Measurements from ENCODE around the gene BCAS1. TPM values are rescaled to one million over a fixed set of nuclear protein-coding genes. Genes with fewer than 3 reads are reported as not detected.

Gene BCAS1, protein sequence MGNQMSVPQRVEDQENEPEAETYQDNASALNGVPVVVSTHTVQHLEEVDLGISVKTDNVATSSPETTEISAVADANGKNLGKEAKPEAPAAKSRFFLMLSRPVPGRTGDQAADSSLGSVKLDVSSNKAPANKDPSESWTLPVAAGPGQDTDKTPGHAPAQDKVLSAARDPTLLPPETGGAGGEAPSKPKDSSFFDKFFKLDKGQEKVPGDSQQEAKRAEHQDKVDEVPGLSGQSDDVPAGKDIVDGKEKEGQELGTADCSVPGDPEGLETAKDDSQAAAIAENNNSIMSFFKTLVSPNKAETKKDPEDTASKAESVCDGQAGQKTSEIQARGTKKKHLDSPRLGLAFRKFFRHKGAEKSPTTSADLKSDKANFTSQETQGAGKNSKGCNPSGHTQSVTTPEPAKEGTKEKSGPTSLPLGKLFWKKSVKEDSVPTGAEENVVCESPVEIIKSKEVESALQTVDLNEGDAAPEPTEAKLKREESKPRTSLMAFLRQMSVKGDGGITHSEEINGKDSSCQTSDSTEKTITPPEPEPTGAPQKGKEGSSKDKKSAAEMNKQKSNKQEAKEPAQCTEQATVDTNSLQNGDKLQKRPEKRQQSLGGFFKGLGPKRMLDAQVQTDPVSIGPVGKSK
- not detected in 2 replicates for total RNA-seq

DNA sequence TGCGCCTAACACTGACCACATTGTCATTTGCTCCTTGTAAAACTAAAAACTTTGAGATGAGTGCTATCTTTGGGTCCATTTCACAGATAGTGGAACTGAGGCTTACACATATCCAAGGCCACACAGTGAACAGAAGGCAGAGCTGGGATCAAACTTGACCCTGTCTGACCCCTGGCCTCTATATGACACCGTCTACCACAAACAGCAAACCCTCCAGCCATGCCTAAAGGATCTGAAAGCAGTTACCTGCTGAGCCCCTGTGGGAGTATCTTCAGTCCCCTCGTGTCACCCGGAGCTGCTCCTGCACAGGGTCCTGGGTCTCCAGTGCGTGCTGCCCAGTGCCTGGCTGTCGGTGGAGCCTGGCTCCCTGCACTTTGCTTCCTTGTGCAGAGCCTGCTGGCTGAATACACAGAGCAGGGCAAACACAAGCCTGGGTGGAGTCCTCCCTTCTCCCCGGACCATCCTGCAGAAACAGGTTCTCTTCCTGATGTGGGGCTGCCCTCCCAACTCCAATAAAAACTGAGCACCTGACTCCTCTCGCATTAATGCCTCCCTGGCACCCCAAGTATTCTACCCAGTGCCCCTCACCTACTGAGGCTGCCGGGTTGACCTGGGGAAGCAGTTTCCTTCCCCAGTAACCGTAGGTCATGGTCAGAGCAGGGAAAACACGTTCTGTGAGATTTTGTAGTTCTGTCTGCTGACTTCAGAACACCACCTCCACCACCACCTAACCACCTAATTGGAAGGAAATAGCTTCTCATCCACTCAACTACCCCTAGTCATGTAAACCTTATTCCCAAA lies at the start of gene BCAS1:
Gene BCAS1, minus strand, starts transcription at position 408 of the 801 bp plus-strand sequence. CDS start 11,876 bp downstream, outside the sequence.
- no peak for DNase-seq (ENCODE audit: low read depth in 2 of 2)

DNA sequence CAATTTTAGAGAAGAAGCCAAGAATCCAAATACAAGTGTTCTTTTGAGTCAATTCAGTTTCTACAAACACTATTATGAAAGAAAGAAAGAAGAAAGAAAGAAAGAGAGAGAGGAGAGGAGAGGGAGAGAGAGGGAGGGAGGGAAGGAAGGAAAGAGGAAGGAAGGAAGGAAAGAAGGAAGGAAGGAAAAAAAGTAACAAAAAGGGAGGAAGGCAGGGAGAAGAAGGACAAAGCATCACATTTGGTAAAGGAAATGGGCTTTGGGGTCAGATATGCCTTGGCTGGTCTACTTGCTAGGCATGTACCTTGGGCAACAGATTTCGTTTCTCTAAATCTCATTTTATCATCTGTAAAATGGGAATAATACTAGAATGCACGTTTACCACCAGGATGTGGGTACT lies 49.4 kb upstream of the BCAS1 start:
- DNase-seq (ENCODE audit: low read depth in 2 of 2): no peak

DNA sequence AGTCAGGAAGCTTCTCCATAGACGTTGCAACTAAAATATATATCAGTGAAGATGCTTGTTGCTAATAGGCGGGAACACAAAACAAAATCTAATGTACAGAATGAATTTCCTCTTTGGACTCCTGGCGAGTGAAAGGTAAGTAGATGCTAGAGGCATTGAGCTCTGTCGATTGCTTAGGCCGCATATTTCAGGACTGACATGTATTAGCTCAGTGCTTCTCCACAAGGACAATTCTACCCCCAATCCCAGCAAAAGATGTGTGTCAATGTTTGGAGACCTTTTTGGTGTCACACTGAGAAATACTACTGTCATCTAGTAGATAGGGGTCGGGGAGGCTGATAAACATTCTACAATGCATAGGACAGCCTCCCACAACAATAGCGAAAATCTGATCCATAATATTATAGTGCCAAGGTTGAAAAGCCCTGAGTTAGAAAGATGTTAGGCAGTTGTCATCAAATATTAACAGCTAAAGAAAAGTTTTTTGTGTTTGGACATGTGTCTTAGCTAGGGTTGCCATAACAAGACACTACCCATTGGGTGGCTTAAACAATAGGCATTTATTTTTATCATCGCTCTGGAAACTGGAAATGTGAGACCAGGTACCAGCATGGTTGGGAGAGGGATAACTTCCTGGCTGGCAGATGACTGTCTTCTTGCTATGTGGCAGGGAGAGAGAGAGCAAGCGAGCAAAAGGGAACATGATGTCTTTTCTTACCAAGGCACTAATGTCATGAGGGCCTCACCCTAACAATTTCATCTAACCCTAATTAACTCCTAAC lies 48.0 kb upstream of the BCAS1 start:
- no peak for DNase-seq (ENCODE audit: low read depth in 2 of 2)

DNA sequence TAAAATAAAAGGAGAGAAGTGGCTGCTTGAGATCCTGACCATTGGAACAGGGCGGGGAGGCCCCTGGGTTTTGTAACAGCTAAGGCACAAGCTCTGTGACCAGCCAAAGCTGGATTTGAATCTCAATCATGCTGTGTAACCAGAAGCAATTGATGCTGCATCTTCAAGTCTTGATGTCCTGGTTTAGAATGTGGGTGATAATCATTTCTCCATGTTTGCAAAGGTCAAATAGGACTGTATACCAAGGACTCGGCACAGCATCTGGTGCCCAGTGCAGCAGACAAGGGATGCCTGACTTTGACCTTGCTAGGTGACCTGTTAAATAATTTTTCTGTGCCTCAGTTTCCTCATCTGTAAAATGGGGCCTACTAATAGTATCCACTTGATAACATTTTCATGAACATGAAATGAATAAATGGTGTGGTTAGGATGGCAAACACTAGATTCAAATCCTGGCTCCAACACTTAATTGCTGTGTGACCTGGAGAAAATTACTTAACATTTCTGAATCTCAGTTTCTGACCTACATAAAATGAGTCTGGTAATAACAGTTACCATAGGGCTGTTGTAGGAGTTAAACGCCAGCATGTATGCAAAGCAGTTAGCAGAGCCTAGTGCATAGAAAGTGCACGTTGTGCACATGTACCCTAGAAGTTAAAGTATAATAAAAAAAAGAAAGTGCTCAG lies 46.3 kb upstream of the BCAS1 start:
- no peak for DNase-seq (ENCODE audit: low read depth in 2 of 2)

DNA sequence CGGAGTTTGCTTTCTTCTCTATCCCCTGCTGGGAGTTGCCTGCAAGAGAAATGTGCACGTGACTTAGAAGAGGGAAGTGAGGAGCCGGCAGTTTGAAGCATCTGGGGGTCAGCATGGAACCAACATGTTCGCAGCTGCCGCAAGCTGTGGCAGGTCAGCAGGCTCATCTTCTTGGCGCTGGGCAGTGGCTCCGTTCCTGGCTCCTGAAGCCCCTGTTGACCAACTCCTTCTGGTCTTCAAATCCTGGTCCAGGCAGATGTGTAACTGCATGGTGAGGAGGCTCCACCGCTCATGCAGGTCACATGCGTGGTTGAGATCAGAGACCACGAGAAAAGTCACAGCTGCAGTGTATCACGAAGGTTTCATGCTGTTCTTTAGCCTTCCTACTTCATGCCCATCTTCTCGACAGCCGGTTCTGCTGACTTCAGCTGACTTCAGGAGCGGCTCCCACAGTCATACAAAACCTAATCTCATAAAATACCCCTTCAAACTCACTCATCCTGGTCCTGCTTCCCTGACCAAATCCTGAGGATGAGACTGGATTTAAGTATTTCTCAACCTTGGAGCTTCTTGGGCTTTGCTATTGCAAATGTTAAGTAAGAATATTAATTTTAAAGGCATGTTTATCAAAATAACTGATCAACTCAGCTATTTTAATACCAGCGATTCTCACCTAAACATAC lies 44.9 kb upstream of the BCAS1 start:
- DNase-seq (ENCODE audit: low read depth in 2 of 2): no peak

DNA sequence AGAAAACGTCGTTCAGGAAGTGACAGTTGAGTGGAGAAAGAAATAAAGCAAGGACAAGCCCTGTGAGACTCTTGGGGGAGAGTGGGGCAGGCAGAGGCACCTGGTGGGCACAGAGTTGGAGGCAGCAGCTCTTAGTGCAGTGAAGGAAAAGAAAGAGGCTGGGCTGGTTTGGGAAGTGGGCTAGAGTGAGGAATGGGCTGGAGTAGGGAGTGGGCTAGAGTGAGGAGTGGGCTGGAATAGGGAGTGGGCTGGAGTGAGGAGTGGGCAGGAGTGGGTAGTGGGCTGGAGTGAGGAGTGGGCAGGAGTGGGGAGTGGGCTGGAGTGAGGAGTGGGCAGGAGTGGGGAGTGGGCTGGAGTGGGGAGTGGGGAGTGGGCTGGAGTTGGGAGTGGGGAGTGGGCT lies 43.7 kb upstream of the BCAS1 start:
- no peak for DNase-seq (ENCODE audit: low read depth in 2 of 2)

DNA sequence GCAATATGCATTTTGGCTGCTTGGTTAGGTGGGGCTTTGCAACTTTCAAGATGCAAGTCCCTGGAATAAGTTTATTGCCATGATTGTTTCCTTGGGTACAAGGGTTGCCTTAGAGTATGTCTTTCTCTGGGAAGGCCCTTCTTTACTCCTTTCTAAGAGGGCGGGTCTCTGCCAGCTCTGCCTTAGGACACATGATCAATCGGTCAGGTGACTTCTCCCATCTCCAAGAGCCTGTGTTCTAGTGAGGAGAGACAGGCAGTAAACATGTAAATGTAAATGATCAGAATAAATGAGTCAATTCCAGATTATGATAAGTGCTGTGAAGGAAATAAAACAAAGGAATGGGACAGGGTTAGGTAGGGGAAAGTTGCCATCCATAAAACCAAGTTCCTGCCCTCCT lies 43.2 kb upstream of the BCAS1 start:
- DNase-seq (ENCODE audit: low read depth in 2 of 2): no peak

DNA sequence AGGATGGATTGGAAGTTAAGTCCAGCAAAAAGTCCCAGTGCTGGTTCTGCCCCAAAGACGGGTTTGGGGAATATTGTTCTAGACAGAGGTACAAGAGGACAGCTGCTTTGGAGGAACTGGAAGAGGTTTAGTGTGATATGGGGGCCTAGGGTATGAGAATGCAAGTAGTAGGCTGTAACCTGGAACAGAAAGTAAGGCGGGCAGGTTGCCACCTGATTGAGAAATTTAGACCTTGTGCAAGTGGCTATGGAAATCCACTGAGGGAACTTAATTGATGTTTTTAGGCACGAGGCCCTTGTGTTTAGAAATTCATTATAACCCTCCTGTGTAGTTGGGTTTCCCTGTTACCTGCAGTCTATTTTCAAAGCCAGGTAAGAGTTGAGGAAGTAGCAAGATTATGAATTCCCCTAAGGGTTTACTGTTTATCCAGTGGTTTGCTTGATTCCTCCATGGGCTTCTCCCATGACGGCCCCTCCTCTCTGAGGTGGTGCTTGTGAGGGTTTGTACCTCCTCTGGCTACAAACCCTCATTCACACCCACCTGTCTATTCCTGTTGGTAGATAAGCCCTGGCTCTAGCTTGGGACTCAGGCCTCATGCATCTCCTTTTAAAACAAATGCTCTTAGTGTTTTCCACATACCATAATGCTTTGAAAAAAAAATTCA lies 42.0 kb upstream of the BCAS1 start:
- DNase-seq (ENCODE audit: low read depth in 2 of 2): no peak

DNA sequence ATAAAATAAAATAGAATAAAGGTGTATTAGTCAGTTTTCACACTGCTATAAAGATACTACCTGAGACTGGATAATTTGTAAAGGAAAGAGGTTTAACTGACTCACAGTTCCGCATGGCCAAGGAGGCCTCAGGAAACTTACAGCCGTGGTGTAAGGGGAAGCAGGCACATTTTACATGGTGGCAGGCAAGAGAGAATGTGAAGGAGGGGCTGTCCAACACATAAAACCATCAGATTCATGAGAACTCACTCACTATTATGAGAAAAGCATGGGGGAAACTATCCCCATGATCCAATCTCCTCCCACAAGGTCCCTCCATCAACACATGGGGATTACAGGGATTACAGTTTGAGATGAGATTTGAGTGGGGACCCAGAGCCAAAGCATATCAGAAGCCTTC lies 41.1 kb upstream of the BCAS1 start:
- DNase-seq (ENCODE audit: low read depth in 2 of 2): no peak

DNA sequence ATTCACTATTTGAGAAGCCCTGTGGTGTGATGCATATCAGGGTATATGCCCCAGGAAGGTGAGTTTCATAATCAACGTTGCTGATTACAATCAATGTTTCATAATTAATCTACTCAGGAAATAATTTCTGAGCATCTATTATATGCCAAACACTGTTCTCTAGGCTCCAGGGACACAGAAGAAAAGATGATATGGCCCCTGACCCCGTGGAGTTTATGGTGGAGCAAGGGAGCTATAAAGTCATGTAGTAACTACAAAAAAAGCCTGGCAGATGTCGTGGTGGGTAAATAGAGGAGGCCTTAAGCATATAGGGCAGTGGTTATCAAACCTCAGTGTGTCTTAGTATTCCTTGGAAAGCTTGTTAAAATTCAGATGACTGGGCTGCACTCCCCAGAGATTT lies 40.1 kb upstream of the BCAS1 start:
- DNase-seq (ENCODE audit: low read depth in 2 of 2): no peak

DNA sequence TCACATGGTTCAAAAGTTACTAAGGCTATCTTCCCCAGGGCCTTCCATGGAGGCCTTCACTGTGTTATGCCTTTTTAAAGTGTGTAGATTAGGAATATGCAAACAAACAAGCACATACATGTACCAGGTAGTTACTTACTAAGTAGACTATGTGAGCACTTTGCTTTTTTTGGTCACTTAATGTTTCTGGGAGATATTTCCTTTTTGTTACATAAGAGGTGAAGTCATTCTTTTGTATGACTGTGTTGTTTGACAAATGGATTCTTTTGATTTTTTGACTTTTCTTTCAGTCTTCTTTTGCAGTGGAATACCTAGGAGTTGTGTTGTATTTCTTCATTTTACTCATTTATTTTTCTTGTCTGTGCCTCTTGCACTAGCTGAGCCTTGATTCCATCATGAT lies 39.6 kb upstream of the BCAS1 start:
- no peak for DNase-seq (ENCODE audit: low read depth in 2 of 2)

DNA sequence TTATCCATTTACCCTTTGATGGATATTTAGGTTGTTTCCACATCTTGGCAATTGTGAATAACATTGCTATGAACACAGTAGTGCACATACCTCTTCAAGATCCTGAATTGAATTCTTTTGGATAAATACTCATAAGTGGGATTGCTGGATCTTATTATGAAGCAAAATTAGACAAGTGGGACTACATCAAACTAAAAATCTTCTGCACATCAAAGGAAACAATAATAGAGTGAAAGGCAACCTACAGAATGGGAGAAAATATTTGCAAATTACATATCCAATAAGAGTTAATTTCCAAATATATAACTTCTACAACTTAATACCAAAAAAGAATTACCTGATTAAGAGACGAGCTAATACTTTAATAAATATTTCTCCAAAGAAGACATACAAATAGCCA lies 38.4 kb upstream of the BCAS1 start:
- no peak for DNase-seq (ENCODE audit: low read depth in 2 of 2)

DNA sequence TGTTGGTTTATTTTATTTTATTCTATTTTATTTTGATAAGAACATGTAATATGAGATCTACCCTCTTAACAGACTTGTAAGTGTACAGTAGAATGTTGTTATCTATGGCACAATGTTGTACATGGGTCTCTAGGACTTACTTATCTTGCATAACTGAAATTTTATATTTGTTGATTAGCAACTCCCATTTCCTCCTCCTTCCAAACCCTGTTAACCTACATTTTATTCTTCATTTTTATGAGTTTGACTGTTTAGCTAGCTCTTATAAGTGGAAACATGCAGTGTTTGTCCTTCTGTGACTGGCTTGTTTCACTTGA lies 37.9 kb upstream of the BCAS1 start:
- no peak for DNase-seq (ENCODE audit: low read depth in 2 of 2)

DNA sequence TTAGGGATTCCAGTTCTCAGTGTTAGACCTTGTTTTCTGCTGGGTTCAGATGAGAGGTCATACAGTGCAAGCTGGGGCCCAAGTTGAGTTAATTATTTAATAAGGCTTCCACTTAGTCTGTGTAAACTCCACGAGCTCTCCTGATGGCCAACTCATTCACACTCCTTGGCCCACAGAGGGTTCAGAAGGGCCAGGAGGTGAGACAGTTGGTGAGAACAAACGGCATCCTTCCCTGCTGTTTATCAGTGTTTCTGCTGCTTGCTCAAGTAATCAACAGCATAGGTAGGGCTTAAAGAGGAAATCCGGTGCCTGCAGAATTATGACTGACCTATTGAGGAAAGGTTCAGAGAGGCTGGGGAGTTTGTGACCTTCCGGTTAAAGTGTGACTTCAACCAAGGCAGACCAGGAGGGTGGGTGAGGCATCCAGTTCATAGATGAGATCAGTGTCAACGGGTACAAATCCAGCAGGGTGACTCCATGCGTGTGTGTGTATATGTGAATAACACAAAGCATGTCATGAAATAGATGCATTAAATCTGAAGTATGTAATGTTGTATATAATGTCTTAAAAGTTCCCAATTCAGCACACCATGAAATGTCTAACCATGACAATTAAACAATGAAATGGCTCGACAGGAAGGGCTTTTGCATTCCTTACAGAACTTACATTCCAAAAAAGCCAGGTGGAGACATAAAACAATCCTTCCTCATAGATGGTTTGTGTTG lies 37.4 kb upstream of the BCAS1 start:
- DNase-seq (ENCODE audit: low read depth in 2 of 2): no peak

DNA sequence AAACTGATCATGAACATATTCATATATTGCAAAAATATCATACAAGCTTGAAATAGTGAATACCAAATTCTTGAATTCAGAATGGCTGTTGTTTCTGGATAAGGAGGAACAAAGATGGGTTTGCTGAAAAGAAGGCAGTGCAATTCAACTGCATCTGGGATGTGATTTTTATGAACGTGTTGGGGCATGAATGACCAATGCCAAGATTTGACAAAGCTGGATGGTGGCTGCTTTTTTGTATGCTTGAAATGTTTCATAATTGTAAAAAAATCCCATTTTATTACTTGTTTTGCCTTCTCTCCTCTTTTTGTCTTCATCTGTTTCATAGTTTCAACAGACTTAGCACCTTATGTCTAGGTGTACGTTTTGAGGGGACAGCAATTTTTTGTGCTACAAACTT lies 36.8 kb upstream of the BCAS1 start:
- no peak for DNase-seq (ENCODE audit: low read depth in 2 of 2)

DNA sequence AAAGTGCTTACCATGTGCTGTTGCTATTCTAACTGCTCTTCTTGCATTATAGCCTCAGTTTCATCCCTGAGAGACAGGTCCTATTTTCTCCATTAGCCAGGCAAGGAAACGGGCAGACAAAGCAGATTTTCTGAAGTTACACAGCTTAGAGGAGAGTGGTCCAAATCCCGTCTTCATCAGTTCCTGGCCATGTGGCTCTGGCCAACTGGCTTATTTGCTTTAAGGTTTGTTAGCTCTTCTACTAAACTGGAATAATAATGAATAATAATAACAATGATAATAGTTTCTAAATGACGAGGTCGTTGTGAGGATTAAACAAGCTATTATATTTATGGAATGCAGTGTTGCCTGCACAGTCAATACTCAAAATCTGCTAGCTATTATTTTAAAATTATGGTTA lies 35.8 kb upstream of the BCAS1 start:
- no peak for DNase-seq (ENCODE audit: low read depth in 2 of 2)

DNA sequence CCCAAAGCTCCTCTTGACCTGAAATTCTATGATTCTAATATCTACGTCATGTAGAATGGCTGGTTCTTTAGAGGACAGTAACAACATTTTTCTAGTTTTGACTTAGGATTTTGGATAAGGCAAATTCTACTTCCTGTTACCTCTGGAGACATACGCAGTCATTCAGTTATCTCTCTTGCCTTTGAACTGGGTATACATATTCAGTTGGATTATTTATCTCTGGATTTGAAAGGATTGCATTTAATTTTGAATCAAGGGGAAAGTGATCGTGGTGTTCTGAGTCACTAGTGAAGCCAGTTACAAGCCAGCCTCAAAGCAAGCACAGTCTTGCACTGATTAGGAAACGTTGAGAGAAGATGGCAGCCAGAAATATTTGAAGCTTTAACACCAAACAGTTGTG lies 35.3 kb upstream of the BCAS1 start:
- no peak for DNase-seq (ENCODE audit: low read depth in 2 of 2)

DNA sequence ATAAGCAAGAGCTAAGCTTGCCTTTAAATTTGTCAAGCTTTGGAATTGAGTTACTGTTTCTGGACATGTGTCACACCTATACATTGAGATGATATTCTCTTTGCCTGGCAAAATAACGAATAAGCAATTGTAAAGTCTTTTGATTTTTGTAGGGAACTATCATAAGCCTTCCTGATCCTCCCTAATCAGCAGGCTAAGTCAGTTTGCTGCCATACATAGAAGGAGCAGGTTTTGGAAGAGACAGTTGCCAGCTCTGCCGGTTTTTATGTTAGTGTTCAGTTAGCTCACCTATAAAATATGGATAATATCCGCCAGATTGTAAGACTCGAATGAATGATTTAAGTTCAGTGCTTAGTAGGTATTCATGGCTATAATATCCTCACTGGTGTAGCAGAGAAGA lies 34.4 kb upstream of the BCAS1 start:
- DNase-seq (ENCODE audit: low read depth in 2 of 2): no peak
